ENCODE results near the gene NOX4.
"Not testable (repeated sequence)": the region's sequence is repeated elsewhere in the genome, so short reads cannot be mapped to it uniquely, and the experiment has no call there.

The NOX4 gene

GRCh38 chr11:89293965-89294679 is 197.1 kb downstream of the NOX4 start:
- DNase-seq = no peak

DNA sequence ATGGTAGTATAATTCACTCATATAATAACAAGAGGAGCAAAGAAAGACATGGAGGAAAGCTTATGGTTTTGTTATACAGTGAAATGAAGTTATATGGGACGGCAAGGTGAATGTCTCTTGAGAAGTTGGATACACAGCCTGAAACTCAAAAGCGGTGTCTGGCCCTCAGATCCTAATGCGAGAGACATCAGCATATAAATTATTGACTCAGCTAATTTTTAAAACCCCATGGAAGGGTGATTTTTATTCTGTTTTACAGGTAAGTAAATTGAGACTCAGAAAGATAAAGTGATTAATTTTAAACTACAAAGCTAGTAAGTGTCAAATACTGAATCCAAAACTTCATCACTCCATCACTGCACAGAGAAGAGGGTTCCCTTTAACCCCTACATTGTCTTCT is 203.2 kb downstream of the NOX4 start:
- not testable (repeated sequence) for DNase-seq

DNA sequence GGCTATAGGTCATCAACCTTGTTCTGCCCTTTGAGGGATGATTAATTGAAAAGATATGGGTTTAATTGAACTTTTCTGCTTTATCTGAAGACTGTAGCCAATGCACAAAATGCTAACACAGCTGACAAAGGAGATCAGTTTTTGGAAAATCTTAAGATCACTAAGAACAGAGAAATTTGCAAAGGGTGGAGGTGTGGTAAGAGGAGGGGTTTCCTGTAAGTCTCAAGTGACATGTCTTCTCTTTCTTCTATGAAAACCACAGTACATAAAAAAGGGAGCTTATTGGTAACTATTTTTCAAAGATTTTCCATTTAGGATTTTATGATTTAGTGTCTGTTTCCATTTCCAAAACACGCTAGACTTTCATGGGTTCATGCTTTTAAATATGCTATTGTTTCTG is 204.6 kb downstream of the NOX4 start:
- not testable (repeated sequence) for DNase-seq

GRCh38 chr11:89281032-89281677 is 210.0 kb downstream of the NOX4 start:
- not testable (repeated sequence) for DNase-seq

DNA sequence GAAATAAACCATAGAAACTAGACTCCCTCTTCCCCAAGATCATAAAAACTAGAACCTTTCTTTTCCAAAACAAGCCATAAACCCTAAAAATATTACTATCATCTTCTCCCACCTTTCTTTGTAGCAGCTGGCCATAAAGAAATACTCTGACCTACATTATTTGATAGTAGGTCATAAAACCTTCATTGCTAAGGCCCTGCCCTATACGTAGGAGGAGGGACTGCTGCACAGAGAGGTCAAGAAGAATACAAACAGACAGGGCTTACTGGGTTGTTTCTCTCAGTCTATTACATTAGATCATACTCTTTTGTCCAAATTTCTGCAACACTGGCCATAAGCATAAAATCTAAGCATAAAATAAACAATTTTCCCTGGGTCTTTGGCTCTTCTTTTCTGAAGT is 212.0 kb downstream of the NOX4 start:
- DNase-seq = no peak

- no peak for DNase-seq
Measured at GRCh38 chr11:89275966-89276365, 215.2 kb downstream of the NOX4 start.
